Naive thymus-derived CD4-positive, alpha-beta T cell (primary cell): ENCODE measurements around the gene ACSM2A. TPM values are rescaled to one million over a fixed set of nuclear protein-coding genes. Genes with fewer than 3 reads are reported as not detected.
"Not testable (repeated sequence)": the region's sequence is repeated elsewhere in the genome, so short reads cannot be mapped to it uniquely, and the experiment has no call there.

Experiments
- ATAC-seq: fragments of 150-1000 bp; cut with Tn5 transposase; 2 replicates; pipeline ENCODE4 v1.10.0; 2021; ENCODE audit warnings: mild to moderate bottlenecking, moderate library complexity
- CTCF ChIA-PET: fragments of 350-600 bp; sonication (Branson Sonifier 250); formaldehyde crosslinking; loops from one replicate; lab custom pipeline; 2021; ENCODE audit warnings: antibody characterized with exemption; lab: Charles Lee
- POLR2A ChIA-PET: fragments of 350-600 bp; sonication (Branson Sonifier 250); formaldehyde crosslinking; loops from one replicate; lab custom pipeline; 2021; ENCODE audit warnings: antibody characterized with exemption, inconsistent platforms; lab: Charles Lee
- DNase-seq, 9 donors: peaks; one replicate each; pipeline versions ENCODE4 v3.0.0 to v3.0.0-alpha.2; 2020 to 2022; ENCODE audit warnings: mixed read lengths in 1 of 9
- H3K27ac ChIP-seq: one replicate; pipeline ENCODE4 v1.7.0; 2013; ENCODE audit warnings: mild to moderate bottlenecking, low read depth, low read length, moderate library complexity
- H3K27me3 ChIP-seq, 2 donors: one replicate each; pipeline ENCODE4 v1.7.0; 2013; ENCODE audit warnings: low read length in 2 of 2, mild to moderate bottlenecking in 2 of 2, moderate library complexity in 2 of 2; ENCODE audit not compliant: control insufficient read depth in 2 of 2, insufficient read depth in 2 of 2
- H3K36me3 ChIP-seq, 3 experiments: 1 replicate in 2 of 3; 2 replicates in 1 of 3; pipeline ENCODE4 v1.7.0; 2013; ENCODE audit warnings: low read length in 3 of 3, mild to moderate bottlenecking in 3 of 3, moderate library complexity in 1 of 3; ENCODE audit not compliant: insufficient read depth in 3 of 3, control insufficient read depth in 2 of 3
- H3K4me1 ChIP-seq, 2 donors: one replicate each; pipeline ENCODE4 v1.7.0; 2013; ENCODE audit warnings: low read length in 2 of 2, mild to moderate bottlenecking in 2 of 2, moderate library complexity in 1 of 2; ENCODE audit not compliant: control insufficient read depth in 2 of 2, insufficient read depth in 2 of 2
- H3K4me3 ChIP-seq: 2 replicates; pipeline ENCODE4 v1.7.0; 2013; ENCODE audit warnings: mild to moderate bottlenecking, low read length
- H3K9me3 ChIP-seq, 3 experiments: 1 replicate in 2 of 3; 2 replicates in 1 of 3; pipeline ENCODE4 v1.7.0; 2013; ENCODE audit warnings: low read length in 3 of 3; ENCODE audit not compliant: control insufficient read depth in 2 of 3
- H3K27ac Mint-ChIP-seq, 9 donors: one replicate each; pipeline ENCODE4 v1.8.0; 2020 to 2022; ENCODE audit warnings: mixed read lengths in 9 of 9, mild to moderate bottlenecking in 8 of 9, moderate library complexity in 5 of 9, inconsistent platforms in 2 of 9
- H3K27me3 Mint-ChIP-seq, 5 donors: one replicate each; pipeline ENCODE4 v1.8.0; 2021 to 2022; ENCODE audit warnings: mixed read lengths in 5 of 5, mild to moderate bottlenecking in 1 of 5
- H3K36me3 Mint-ChIP-seq, 5 donors: one replicate each; pipeline ENCODE4 v1.8.0; 2020 to 2022; ENCODE audit warnings: mixed read lengths in 5 of 5, mild to moderate bottlenecking in 3 of 5, inconsistent platforms in 1 of 5
- H3K4me1 Mint-ChIP-seq, 7 donors: one replicate each; pipeline ENCODE4 v1.8.0; 2020 to 2022; ENCODE audit warnings: mixed read lengths in 7 of 7, mild to moderate bottlenecking in 3 of 7, inconsistent platforms in 1 of 7
- H3K4me3 Mint-ChIP-seq, 10 donors: one replicate each; pipeline ENCODE4 v1.8.0; 2020 to 2022; ENCODE audit warnings: mild to moderate bottlenecking in 10 of 10, mixed read lengths in 10 of 10, moderate library complexity in 6 of 10, inconsistent platforms in 2 of 10
- H3K9me3 Mint-ChIP-seq, 11 donors: one replicate each; pipeline ENCODE4 v1.8.0; 2020 to 2022; ENCODE audit warnings: mixed read lengths in 11 of 11, mild to moderate bottlenecking in 4 of 11, inconsistent platforms in 1 of 11, moderate library complexity in 1 of 11
- intact Hi-C, 2 donors: fragments of 100-400 bp; cut with micrococcal nuclease; formaldehyde crosslinking; loops; one replicate each; pipeline ENCODE4 v1.15.1; 2023
- polyA plus RNA-seq, 2 donors: library from polyadenylated mRNA; unstranded; fragments of 300-500 nt; fragmentation: Illumina TruSeq; gene quantifications; one replicate each; pipeline ENCODE4 v1.2.3, GENCODE V29; 2021
- total RNA-seq, 6 experiments: library from RNA in 5 of 6; stranded (reverse) in 5 of 6; gene quantifications; 1 replicate in 5 of 6; 2 replicates in 1 of 6; pipeline ENCODE4 v1.2.3 and lab custom pipeline; 2021 to 2026

The ACSM2A gene
- total and polyA plus RNA-seq, 7 experiments from 2014 or later, result not detected

GRCh38 chr16:20477188-20477744, 25.9 kb downstream of the ACSM2A start:
- H3K4me1 ChIP-seq, H3K9me3 Mint-ChIP-seq, H3K36me3 Mint-ChIP-seq, H3K27ac Mint-ChIP-seq, ATAC-seq, H3K27me3 ChIP-seq, H3K36me3 ChIP-seq, DNase-seq, H3K4me3 Mint-ChIP-seq, POLR2A ChIA-PET, CTCF ChIA-PET, H3K27ac ChIP-seq, intact Hi-C loops, H3K4me3 ChIP-seq, H3K9me3 ChIP-seq, H3K4me1 Mint-ChIP-seq: not testable (repeated sequence)
- peaks cover 0 to 54% (median 18%) of the 10 kb centered on the region in 5 donors for H3K27me3 Mint-ChIP-seq

DNA sequence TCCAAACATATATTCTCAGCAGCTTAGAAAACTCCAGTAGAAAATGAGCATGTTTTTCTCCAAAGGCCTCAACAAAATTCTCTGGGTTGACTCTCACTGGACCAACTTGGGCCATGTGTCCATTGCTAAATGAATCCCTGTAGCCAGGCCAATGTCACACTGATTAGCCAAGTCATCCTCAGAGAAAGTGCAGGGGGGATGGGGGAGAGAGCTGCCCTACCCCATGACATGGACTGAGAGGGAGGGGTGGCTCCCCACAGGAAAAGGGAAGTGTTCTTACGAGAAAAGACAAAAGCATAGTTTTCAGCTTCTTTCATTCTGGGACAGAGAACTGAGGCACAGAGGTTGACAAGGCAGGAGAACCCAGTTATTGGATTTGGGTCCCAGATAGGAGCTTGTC, 32.7 kb downstream of the ACSM2A start:
- CTCF ChIA-PET, H3K4me1 Mint-ChIP-seq, H3K27ac Mint-ChIP-seq, H3K4me3 ChIP-seq, H3K9me3 ChIP-seq, ATAC-seq, intact Hi-C loops, H3K27ac ChIP-seq, H3K4me3 Mint-ChIP-seq, H3K36me3 Mint-ChIP-seq, H3K4me1 ChIP-seq, DNase-seq, H3K27me3 ChIP-seq, H3K9me3 Mint-ChIP-seq, POLR2A ChIA-PET, H3K36me3 ChIP-seq: not testable (repeated sequence)
- H3K27me3 Mint-ChIP-seq, result peaks cover 0 to 28% (median 5%) of the 10 kb centered on the region in 5 donors

DNA sequence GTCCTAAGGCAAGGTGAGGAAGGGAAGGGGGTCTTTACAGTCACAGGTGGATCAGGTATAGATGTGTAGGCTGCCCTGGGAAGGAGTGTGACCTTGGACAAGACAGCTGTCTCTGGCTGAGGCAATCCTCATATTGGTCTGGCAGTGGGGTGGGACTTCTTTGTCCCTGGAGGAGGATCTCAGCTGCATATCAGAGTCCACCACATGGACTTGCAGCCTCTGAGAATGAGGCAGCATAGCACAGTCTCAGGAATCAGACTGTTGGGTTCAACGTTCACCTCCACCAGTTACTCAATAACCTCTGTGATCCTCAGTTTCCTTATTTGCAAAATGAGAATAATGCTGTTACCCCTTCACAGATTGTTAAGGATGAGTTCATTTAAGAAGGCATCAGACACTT, 33.4 kb downstream of the ACSM2A start:
- H3K27me3 Mint-ChIP-seq, result peaks cover 0 to 23% (median 5%) of the 10 kb centered on the region in 5 donors
- Histone ChIP-seq H3K4me3 (no peak overlapping the region), H3K27ac (no peak overlapping the region), H3K4me1 (no peaks in the 10 kb centered on the region), H3K36me3 (no peaks in the 10 kb centered on the region), H3K27me3 (no peaks in the 10 kb centered on the region), H3K9me3 (no peaks in the 10 kb centered on the region)
- H3K36me3 Mint-ChIP-seq, result no peaks in the 10 kb centered on the region
- no peak overlapping the region for H3K4me3 Mint-ChIP-seq
- DNase-seq (no peak), ATAC-seq (no peak)
- intact Hi-C loops, result no loop called here
- ChIA-PET CTCF (no interaction called here), POLR2A (no interaction called here)
- no peaks in the 10 kb centered on the region for H3K4me1 Mint-ChIP-seq
- H3K27ac Mint-ChIP-seq, result no peak overlapping the region
- peaks cover 0 to 4% (median 0%) of the 10 kb centered on the region in 11 donors for H3K9me3 Mint-ChIP-seq

GRCh38 chr16:20485408-20485807, 34.1 kb downstream of the ACSM2A start:
- ATAC-seq (no peak), DNase-seq (no peak)
- Mint-ChIP-seq H3K4me3 (no peak overlapping the region), H3K36me3 (no peaks in the 10 kb centered on the region), H3K4me1 (no peaks in the 10 kb centered on the region), H3K9me3 (peaks cover 0 to 4% (median 0%) of the 10 kb centered on the region in 11 donors), H3K27ac (no peak overlapping the region), H3K27me3 (peaks cover 0 to 17% (median 5%) of the 10 kb centered on the region in 5 donors)
- Histone ChIP-seq H3K27me3 (no peaks in the 10 kb centered on the region), H3K27ac (no peak overlapping the region), H3K4me1 (no peaks in the 10 kb centered on the region), H3K4me3 (no peak overlapping the region), H3K9me3 (no peaks in the 10 kb centered on the region), H3K36me3 (no peaks in the 10 kb centered on the region)
- POLR2A ChIA-PET, result no interaction called here
- CTCF ChIA-PET, result no interaction called here
- intact Hi-C loops, result no loop called here

DNA sequence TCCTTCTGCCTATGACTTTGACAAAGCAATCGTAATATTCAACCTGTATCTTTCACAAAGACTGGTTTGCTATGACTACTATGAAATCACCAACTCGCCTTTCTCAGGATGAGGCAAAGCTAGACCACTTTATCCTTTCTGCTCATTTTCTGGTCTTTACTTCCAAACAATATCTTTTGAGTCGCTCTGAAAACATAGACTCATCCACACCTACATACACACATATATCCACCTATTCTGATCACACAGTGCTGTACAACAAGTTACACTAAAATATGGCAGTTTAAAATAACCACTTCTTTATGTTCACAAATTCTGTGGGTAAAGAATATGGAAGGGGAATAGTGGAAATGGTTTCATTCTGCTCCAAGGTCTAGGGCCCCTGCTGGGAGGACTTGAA, 39.7 kb downstream of the ACSM2A start:
- DNase-seq, H3K27ac Mint-ChIP-seq, ATAC-seq, intact Hi-C loops, H3K27ac ChIP-seq, H3K9me3 ChIP-seq, H3K4me3 Mint-ChIP-seq, H3K4me1 ChIP-seq, H3K27me3 Mint-ChIP-seq, H3K4me3 ChIP-seq, H3K36me3 Mint-ChIP-seq, H3K27me3 ChIP-seq, POLR2A ChIA-PET, H3K4me1 Mint-ChIP-seq, H3K9me3 Mint-ChIP-seq, H3K36me3 ChIP-seq, CTCF ChIA-PET: not testable (repeated sequence)

DNA sequence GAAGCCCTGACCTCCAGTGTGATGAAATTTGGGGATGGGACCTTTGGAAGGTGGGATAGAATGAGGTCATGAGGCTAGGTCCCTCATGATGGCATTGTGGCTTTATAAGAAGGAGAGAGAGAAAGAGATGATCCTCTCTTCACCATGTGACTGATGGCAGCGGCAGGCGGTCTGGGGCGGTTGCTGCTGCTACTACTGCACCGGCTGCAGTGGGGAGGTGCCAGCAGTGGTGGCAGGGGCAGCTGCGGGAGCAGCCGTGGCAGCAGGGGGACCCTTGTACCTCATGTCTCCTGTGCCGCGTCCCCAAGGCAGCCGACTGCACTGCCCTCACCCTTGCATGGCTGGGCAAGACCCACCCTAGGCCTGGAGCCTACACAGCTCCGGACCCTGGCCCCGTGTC, 40.1 kb downstream of the ACSM2A start:
- ATAC-seq, H3K4me1 Mint-ChIP-seq, H3K4me1 ChIP-seq, H3K4me3 Mint-ChIP-seq, H3K9me3 ChIP-seq, H3K27ac Mint-ChIP-seq, H3K27ac ChIP-seq, CTCF ChIA-PET, H3K4me3 ChIP-seq, H3K9me3 Mint-ChIP-seq, DNase-seq, POLR2A ChIA-PET, intact Hi-C loops, H3K27me3 Mint-ChIP-seq, H3K36me3 Mint-ChIP-seq, H3K36me3 ChIP-seq, H3K27me3 ChIP-seq: not testable (repeated sequence)

GRCh38 chr16:20504418-20504817, 53.1 kb downstream of the ACSM2A start:
- H3K27ac Mint-ChIP-seq, result no peak overlapping the region
- POLR2A ChIA-PET, result no interaction called here
- peaks cover 0 to 6% (median 0%) of the 10 kb centered on the region in 5 donors for H3K27me3 Mint-ChIP-seq
- H3K4me3 Mint-ChIP-seq, result no peak overlapping the region
- ATAC-seq (no peak), DNase-seq (no peak)
- Histone ChIP-seq H3K9me3 (peaks cover 0 to 8% (median 0%) of the 10 kb centered on the region in 3 experiments), H3K36me3 (no peaks in the 10 kb centered on the region), H3K27ac (no peak overlapping the region), H3K27me3 (no peaks in the 10 kb centered on the region), H3K4me3 (no peak overlapping the region), H3K4me1 (no peaks in the 10 kb centered on the region)
- H3K4me1 Mint-ChIP-seq, result no peaks in the 10 kb centered on the region
- H3K36me3 Mint-ChIP-seq, result no peaks in the 10 kb centered on the region
- peaks cover 1 to 40% (median 13%) of the 10 kb centered on the region in 11 donors for H3K9me3 Mint-ChIP-seq
- CTCF ChIA-PET, result no interaction called here
- intact Hi-C loops, result no loop called here
